CD14-positive monocyte (primary cell): ENCODE measurements around the gene ZNF83. TPM values are rescaled to one million over a fixed set of nuclear protein-coding genes. Genes with fewer than 3 reads are reported as not detected.

Experiments used
- DNase-seq, 3 donors: peaks; one replicate each; pipeline ENCODE4 v3.0.0-alpha.2; 2011 to 2022
- H2AFZ ChIP-seq: 2 replicates; pipeline ENCODE4 v1.6.0; 2012; ENCODE audit warnings: mild to moderate bottlenecking, low read depth, low read length, inconsistent platforms; ENCODE audit not compliant: insufficient read depth, poor library complexity, severe bottlenecking
- H3K27ac ChIP-seq, 2 donors: 1 replicate in 1 of 2; 2 replicates in 1 of 2; pipeline ENCODE4 v1.5.1; 2012 to 2013; ENCODE audit warnings: low read length in 2 of 2, control low read depth in 1 of 2, inconsistent platforms in 1 of 2, low read depth in 1 of 2, mild to moderate bottlenecking in 1 of 2
- H3K27me3 ChIP-seq, 2 donors: one replicate each; pipeline versions ENCODE4 v1.6.0 to v1.6.1; 2011 to 2013; ENCODE audit warnings: low read length in 2 of 2; ENCODE audit not compliant: control insufficient read depth in 2 of 2, insufficient read depth in 2 of 2
- H3K36me3 ChIP-seq, 2 donors: replicated peaks in 1 of 2; 1 replicate in 1 of 2; 2 replicates in 1 of 2; pipeline versions ENCODE4 v1.5.1 to v1.6.1; 2012 to 2013; ENCODE audit warnings: low read length in 2 of 2, control low read depth in 1 of 2, inconsistent platforms in 1 of 2, mild to moderate bottlenecking in 1 of 2; ENCODE audit not compliant: insufficient read depth in 2 of 2, control insufficient read depth in 1 of 2
- H3K4me1 ChIP-seq, 2 donors: 1 replicate in 1 of 2; 2 replicates in 1 of 2; pipeline versions ENCODE4 v1.5.1 to v1.6.1; 2012 to 2013; ENCODE audit warnings: low read length in 2 of 2, control low read depth in 1 of 2, inconsistent platforms in 1 of 2, mild to moderate bottlenecking in 1 of 2, moderate library complexity in 1 of 2; ENCODE audit not compliant: insufficient read depth in 2 of 2, control insufficient read depth in 1 of 2
- H3K4me2 ChIP-seq: replicated peaks from 2 replicates; pipeline ENCODE3; 2012; ENCODE audit warnings: low read length, moderate library complexity, mild to moderate bottlenecking; ENCODE audit not compliant: poor library complexity, severe bottlenecking; ENCODE audit errors: extremely low read depth
- H3K4me3 ChIP-seq, 3 experiments: fragments of 200-600 bp in 1 of 3; sonication (generic) in 1 of 3; replicated peaks in 1 of 3; 1 replicate in 2 of 3; 2 replicates in 1 of 3; pipeline ENCODE4 v1.5.1; 2011 to 2013; ENCODE audit warnings: low read length in 3 of 3, mild to moderate bottlenecking in 3 of 3, control low read depth in 2 of 3, low read depth in 2 of 3, inconsistent platforms in 1 of 3, moderate library complexity in 1 of 3
- H3K79me2 ChIP-seq: 2 replicates; pipeline ENCODE4 v1.6.0; 2012; ENCODE audit warnings: mild to moderate bottlenecking, control low read depth, inconsistent platforms, low read length, moderate library complexity; ENCODE audit not compliant: insufficient read depth
- H3K9ac ChIP-seq: 2 replicates; pipeline ENCODE4 v1.6.0; 2017; ENCODE audit warnings: low read length, mild to moderate bottlenecking; ENCODE audit not compliant: insufficient read depth, poor library complexity, severe bottlenecking
- H3K9me3 ChIP-seq, 2 donors: replicated peaks in 1 of 2; 1 replicate in 1 of 2; 2 replicates in 1 of 2; pipeline versions ENCODE4 v1.5.1 to v1.6.1; 2012 to 2013; ENCODE audit warnings: low read length in 2 of 2, control low read depth in 1 of 2; ENCODE audit not compliant: control insufficient read depth in 1 of 2, insufficient read depth in 1 of 2
- H4K20me1 ChIP-seq: 2 replicates; pipeline ENCODE4 v1.6.0; 2012; ENCODE audit warnings: mild to moderate bottlenecking, low read length, control low read depth, moderate library complexity; ENCODE audit not compliant: insufficient read depth
- H3K27ac Mint-ChIP-seq, 7 donors: one replicate each; pipeline ENCODE4 v1.8.0; 2020; ENCODE audit warnings: mild to moderate bottlenecking in 7 of 7, mixed read lengths in 7 of 7, moderate library complexity in 6 of 7, inconsistent platforms in 2 of 7
- H3K27me3 Mint-ChIP-seq, 3 donors: one replicate each; pipeline ENCODE4 v1.8.0; 2021 to 2022; ENCODE audit warnings: low read depth in 3 of 3, mild to moderate bottlenecking in 3 of 3, mixed read lengths in 3 of 3, moderate library complexity in 3 of 3, inconsistent platforms in 1 of 3
- H3K36me3 Mint-ChIP-seq, 2 donors: one replicate each; pipeline ENCODE4 v1.8.0; 2020; ENCODE audit warnings: mixed read lengths in 2 of 2, inconsistent platforms in 1 of 2, mild to moderate bottlenecking in 1 of 2
- H3K4me1 Mint-ChIP-seq: one replicate; pipeline ENCODE4 v1.8.0; 2020; ENCODE audit warnings: mild to moderate bottlenecking, mixed read lengths
- H3K4me3 Mint-ChIP-seq, 2 donors: one replicate each; pipeline ENCODE4 v1.8.0; 2020; ENCODE audit warnings: mild to moderate bottlenecking in 2 of 2, mixed read lengths in 2 of 2, moderate library complexity in 1 of 2
- H3K9me3 Mint-ChIP-seq, 7 donors: one replicate each; pipeline ENCODE4 v1.8.0; 2020 to 2022; ENCODE audit warnings: mixed read lengths in 7 of 7, mild to moderate bottlenecking in 6 of 7, moderate library complexity in 6 of 7, inconsistent platforms in 2 of 7
- WGBS: methylation state at CpG from one replicate; pipeline ENCODE4 v1.1.5; 2013; ENCODE audit warnings: missing lambda C conversion rate; ENCODE audit not compliant: insufficient coverage; 5-methylcytosine and 5-hydroxymethylcytosine counted together
- intact Hi-C, 2 donors: fragments of 100-400 bp; cut with micrococcal nuclease; formaldehyde crosslinking; loops; one replicate each; pipeline versions ENCODE4 v1.15.0 to v1.15.1; 2023
- polyA plus RNA-seq, 3 donors: library from polyadenylated mRNA; depleted of rRNA in 1 of 3; unstranded in 2 of 3; stranded (reverse) in 1 of 3; fragments of 300-500 nt in 2 of 3; fragments of >200 nt in 1 of 3; fragmentation: Illumina TruSeq in 2 of 3; gene quantifications; 1 replicate in 2 of 3; 2 replicates in 1 of 3; pipeline ENCODE4 v1.2.3, GENCODE V29; 2012 to 2021
- TF ChIP-seq, protein P1 (sequence below): fragments of 200-600 bp; IDR thresholded peaks from one replicate; pipeline ENCODE4 v1.8.0; 2022; ENCODE audit warnings: antibody characterized with exemption, mild to moderate bottlenecking

The ZNF83 gene
- polyA plus RNA-seq, 3 donors, result 2.4 to 47.1 (median 7.2) TPM

- peak overlapping the region; percentile 97 for H3K4me2 ChIP-seq
- TF ChIP-seq, protein P1, sequence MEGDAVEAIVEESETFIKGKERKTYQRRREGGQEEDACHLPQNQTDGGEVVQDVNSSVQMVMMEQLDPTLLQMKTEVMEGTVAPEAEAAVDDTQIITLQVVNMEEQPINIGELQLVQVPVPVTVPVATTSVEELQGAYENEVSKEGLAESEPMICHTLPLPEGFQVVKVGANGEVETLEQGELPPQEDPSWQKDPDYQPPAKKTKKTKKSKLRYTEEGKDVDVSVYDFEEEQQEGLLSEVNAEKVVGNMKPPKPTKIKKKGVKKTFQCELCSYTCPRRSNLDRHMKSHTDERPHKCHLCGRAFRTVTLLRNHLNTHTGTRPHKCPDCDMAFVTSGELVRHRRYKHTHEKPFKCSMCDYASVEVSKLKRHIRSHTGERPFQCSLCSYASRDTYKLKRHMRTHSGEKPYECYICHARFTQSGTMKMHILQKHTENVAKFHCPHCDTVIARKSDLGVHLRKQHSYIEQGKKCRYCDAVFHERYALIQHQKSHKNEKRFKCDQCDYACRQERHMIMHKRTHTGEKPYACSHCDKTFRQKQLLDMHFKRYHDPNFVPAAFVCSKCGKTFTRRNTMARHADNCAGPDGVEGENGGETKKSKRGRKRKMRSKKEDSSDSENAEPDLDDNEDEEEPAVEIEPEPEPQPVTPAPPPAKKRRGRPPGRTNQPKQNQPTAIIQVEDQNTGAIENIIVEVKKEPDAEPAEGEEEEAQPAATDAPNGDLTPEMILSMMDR, result peak; percentile 50
- H3K36me3 ChIP-seq, result peaks cover 0 to 24% of the 10 kb centered on the region in 2 donors
- H3K36me3 Mint-ChIP-seq, result peaks cover 16 to 36% of the 10 kb centered on the region in 2 donors
- peak overlapping the region; percentile 80 for H2AFZ ChIP-seq
- peaks cover 0 to 2% (median 2%) of the 10 kb centered on the region in 3 donors for H3K27me3 Mint-ChIP-seq
- H3K9me3 ChIP-seq, result peaks cover 50 to 68% of the 10 kb centered on the region in 2 donors
- peaks cover 27% of the 10 kb centered on the region for H3K4me1 Mint-ChIP-seq
- H3K27ac ChIP-seq, result peak overlapping the region in 1 of 2 donors; percentile 66
- H3K9ac ChIP-seq, result peak overlapping the region; percentile 56
- H3K4me3 ChIP-seq, result peak overlapping the region; percentile 54 to 79 (median 72)
- intact Hi-C loops, result loop anchor here (2.0 to 5.0 kb wide), 2 partner anchors 36 to 74 kb away; partner anchors contain the start of genes ZNF83 (in 2 of the 2) and ZNF808 (in 1 of the 2)
- no peaks in the 10 kb centered on the region for H3K27me3 ChIP-seq
- H3K4me1 ChIP-seq, result peaks cover 14 to 19% of the 10 kb centered on the region in 2 donors
- WGBS, result under 1% methylated on average over 53 of the region's 62 CpGs
- H3K4me3 Mint-ChIP-seq, result peak overlapping the region; percentile 92 to 93
- H4K20me1 ChIP-seq, result no peaks in the 10 kb centered on the region
- H3K27ac Mint-ChIP-seq, result peak overlapping the region in 6 of 7 donors; percentile 54 to 86 (median 78)
- peaks cover 36 to 73% (median 67%) of the 10 kb centered on the region in 7 donors for H3K9me3 Mint-ChIP-seq
- DNase-seq, result peak; percentile 78 to 84 (median 79)
- peaks cover 27% of the 10 kb centered on the region for H3K79me2 ChIP-seq
Measured at GRCh38 chr19:52601025-52601973, 36.9 kb downstream of the ZNF83 start.

DNA sequence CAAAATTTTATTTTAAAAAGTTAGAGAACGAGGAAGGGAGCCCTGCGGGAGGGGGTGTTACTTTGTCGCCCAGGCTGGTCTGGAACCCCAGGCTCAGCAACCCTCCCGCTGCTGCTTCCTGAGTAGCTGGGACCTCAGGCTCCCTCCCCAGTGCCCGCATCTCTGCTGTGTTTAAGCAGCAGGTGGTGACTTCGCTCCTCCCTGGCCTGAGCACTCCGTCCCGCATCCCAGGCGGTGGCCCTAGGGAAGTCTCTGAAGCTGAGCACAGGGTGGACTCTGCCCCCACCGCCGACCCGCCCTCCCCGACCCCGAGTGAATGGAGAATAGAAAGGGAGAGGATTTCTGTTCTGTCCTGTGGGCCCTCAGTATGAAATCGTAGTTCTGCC is 37.5 kb downstream of the ZNF83 start:
- peak overlapping the region; percentile 80 for H2AFZ ChIP-seq
- H3K4me1 Mint-ChIP-seq, result peaks cover 27% of the 10 kb centered on the region
- intact Hi-C loops, result loop anchor here (2.0 to 5.0 kb wide), 2 partner anchors 37 to 74 kb away; partner anchors contain the start of genes ZNF83 (in 2 of the 2) and ZNF808 (in 1 of the 2)
- H3K36me3 ChIP-seq, result peaks cover 3 to 24% of the 10 kb centered on the region in 2 donors
- H3K27me3 Mint-ChIP-seq, result peaks cover 0 to 2% (median 2%) of the 10 kb centered on the region in 3 donors
- peaks cover 23% of the 10 kb centered on the region for H3K79me2 ChIP-seq
- H3K4me2 ChIP-seq, result peak overlapping the region; percentile 97
- TF ChIP-seq, protein P1, result no peak
- peaks cover 43 to 68% of the 10 kb centered on the region in 2 donors for H3K9me3 ChIP-seq
- no peaks in the 10 kb centered on the region for H4K20me1 ChIP-seq
- peak overlapping the region; percentile 56 for H3K9ac ChIP-seq
- H3K36me3 Mint-ChIP-seq, result peaks cover 19 to 35% of the 10 kb centered on the region in 2 donors
- peak overlapping the region in 3 of 7 donors; percentile 13 to 86 (median 80) for H3K27ac Mint-ChIP-seq
- peak overlapping the region; percentile 92 to 93 for H3K4me3 Mint-ChIP-seq
- WGBS, result 3% methylated on average over 6 of the region's 15 CpGs
- H3K27ac ChIP-seq, result peak overlapping the region in 1 of 2 donors; percentile 66
- peaks cover 39 to 73% (median 67%) of the 10 kb centered on the region in 7 donors for H3K9me3 Mint-ChIP-seq
- H3K4me3 ChIP-seq, result peak overlapping the region; percentile 54 to 79 (median 72)
- peak in 1 of 3 donors; percentile 4 for DNase-seq
- H3K27me3 ChIP-seq, result no peaks in the 10 kb centered on the region
- H3K4me1 ChIP-seq, result peaks cover 14 to 19% of the 10 kb centered on the region in 2 donors
